Measurements from ENCODE around the gene RHEBL1. TPM values are rescaled to one million over a fixed set of nuclear protein-coding genes. Genes with fewer than 3 reads are reported as not detected.
A peak's percentile ranks its signal among the peaks of the same experiment; 100 is the strongest.

The RHEBL1 gene
- total RNA-seq, 1 experiment from 2014 or later, result 2.9 TPM

DNA sequence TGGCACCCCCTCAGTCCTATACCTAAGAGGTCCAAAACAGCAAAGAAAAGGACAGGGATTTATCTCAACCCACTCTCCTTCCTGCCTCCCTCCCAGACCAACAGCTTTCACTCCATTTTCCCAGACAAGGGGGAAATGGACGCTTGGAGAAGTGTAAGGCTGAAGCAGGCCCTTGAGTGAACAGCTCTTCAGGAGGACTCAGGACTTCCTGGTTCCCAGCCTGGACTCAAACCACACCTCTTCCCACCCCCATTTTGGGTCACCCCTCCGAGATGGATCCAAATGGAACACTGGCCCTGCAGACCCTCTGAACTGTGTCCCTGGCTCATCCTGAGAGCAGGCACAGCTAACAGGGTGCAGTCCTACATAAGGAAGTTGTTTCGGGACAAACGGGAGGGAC lies 11.9 kb downstream of the RHEBL1 start:
- H3K4me2 ChIP-seq, result peak overlapping the region; percentile 100
- peaks cover 57% of the 10 kb centered on the region for H4K20me1 ChIP-seq (ENCODE audit: insufficient read depth)
- intact Hi-C loops (cut with micrococcal nuclease; ENCODE audit: unreplicated experiment), result loop anchor here (5.0 kb wide), 1 partner anchor 41 kb away; the partner anchor contains the start of gene PRKAG1
- H3F3A ChIP-seq (ENCODE audit: insufficient read depth, low read depth), result no peaks in the 10 kb centered on the region; the same call in 1 of the 2 replicates
- TF ChIP-seq EZH2 (IDR thresholded peaks at IDR 0.05; ENCODE audit: low read depth), result no peak
- TF ChIP-seq, protein P1, sequence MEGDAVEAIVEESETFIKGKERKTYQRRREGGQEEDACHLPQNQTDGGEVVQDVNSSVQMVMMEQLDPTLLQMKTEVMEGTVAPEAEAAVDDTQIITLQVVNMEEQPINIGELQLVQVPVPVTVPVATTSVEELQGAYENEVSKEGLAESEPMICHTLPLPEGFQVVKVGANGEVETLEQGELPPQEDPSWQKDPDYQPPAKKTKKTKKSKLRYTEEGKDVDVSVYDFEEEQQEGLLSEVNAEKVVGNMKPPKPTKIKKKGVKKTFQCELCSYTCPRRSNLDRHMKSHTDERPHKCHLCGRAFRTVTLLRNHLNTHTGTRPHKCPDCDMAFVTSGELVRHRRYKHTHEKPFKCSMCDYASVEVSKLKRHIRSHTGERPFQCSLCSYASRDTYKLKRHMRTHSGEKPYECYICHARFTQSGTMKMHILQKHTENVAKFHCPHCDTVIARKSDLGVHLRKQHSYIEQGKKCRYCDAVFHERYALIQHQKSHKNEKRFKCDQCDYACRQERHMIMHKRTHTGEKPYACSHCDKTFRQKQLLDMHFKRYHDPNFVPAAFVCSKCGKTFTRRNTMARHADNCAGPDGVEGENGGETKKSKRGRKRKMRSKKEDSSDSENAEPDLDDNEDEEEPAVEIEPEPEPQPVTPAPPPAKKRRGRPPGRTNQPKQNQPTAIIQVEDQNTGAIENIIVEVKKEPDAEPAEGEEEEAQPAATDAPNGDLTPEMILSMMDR (conservative IDR thresholded peaks at IDR 0.05), result no peak
- no peaks in the 10 kb centered on the region for H3K27me3 ChIP-seq (ENCODE audit: insufficient read depth, low read depth)
- peaks cover 68% of the 10 kb centered on the region for H3K79me2 ChIP-seq (ENCODE audit: low read depth)
- H3K9me2 ChIP-seq (ENCODE audit: insufficient read depth), result no peaks in the 10 kb centered on the region
- ChIA-PET POLR2A (ENCODE audit: unreplicated experiment) (no interaction called here), CTCF (no interaction called here)
- peaks cover 10% of the 10 kb centered on the region; the same call in 1 of the 2 replicates for H3K36me3 ChIP-seq (ENCODE audit: low read depth)
- H3K4me3 ChIP-seq, result peak overlapping the region; percentile 87
- peaks cover 34% of the 10 kb centered on the region for H3K4me1 ChIP-seq (replicated peaks; ENCODE audit: insufficient read depth)
- no TSS peak for BruUV-seq (replicated peaks)
- H3K9me3 ChIP-seq (ENCODE audit: insufficient read depth, low read depth), result no peaks in the 10 kb centered on the region
- DNase-seq, result no peak
- H2AFZ ChIP-seq, result no peak overlapping the region
- H3K27ac ChIP-seq, result no peak overlapping the region

DNA sequence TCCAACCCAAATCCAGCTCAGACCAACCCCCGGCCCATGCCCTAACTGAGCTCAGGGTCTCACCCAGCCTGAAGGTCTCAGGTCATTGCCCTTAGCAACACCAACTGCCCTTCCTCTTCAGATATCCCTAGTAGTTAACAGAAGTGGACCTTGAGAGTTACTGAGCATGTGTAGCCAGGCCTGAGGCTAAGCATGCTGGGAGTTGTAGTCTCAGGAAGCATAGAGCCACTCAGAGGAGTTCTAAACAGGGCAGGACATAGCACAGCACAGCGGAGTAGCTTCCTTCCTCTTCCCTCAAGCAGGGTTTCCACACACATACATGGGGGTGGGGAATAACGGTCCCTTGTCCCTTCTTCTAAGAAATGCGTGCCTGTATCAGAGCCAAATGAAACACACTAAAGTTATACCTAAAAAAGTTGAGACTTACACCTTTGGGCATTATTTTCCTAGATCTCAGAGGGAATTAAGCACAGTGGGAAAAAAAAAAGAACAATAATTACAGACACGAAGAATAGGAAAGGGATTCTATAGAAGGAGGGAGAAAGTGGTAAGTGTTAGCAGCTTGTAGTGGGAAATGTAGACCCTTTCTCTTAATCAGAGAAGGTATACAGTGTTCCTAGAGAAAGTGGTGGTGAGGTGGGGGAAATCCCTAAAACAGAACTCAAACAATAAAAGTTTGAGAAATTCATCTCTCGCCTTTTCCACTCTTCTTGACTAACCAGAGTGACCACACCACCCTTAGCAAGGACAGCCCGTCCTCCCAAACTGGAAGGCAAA lies 13.6 kb downstream of the RHEBL1 start:
- CTCF ChIA-PET, result interaction anchor here (0.7 kb wide), 1 partner anchor 38 kb away, joined by 4 read pairs; the partner anchor contains the start of gene DHH

DNA sequence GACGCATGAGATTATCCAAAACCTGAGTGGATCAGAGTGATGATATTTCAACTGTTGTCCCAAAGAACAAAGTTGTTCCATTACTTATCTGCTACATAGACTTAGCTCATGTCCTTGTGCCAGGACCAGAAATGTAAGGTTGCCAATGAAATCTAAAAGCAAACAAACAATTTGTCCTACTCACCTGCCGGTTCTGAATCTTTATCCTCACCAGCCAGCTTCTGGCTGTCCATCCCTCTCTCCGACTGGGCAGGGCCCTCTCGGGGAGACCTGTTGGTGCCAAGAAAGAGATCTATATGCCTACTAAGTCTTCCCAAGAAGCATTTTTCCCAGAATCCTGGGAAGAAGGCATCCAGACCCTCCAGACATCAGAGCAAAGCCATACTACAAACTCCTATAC lies 14.7 kb downstream of the RHEBL1 start:
- POLR2A ChIA-PET (ENCODE audit: unreplicated experiment), result no interaction called here
- no peak overlapping the region for H3K4me3 ChIP-seq
- TF ChIP-seq EZH2 (IDR thresholded peaks at IDR 0.05; ENCODE audit: low read depth), result no peak
- TF ChIP-seq, protein P1 (conservative IDR thresholded peaks at IDR 0.05), result no peak
- H3K79me2 ChIP-seq (ENCODE audit: low read depth), result peaks cover 58% of the 10 kb centered on the region
- no peaks in the 10 kb centered on the region for H3K9me3 ChIP-seq (ENCODE audit: insufficient read depth, low read depth)
- CTCF ChIA-PET, result no interaction called here
- H3K27me3 ChIP-seq (ENCODE audit: insufficient read depth, low read depth), result no peaks in the 10 kb centered on the region
- H4K20me1 ChIP-seq (ENCODE audit: insufficient read depth), result peaks cover 62% of the 10 kb centered on the region
- H3F3A ChIP-seq (ENCODE audit: insufficient read depth, low read depth), result no peaks in the 10 kb centered on the region
- DNase-seq, result no peak
- no peaks in the 10 kb centered on the region for H3K9me2 ChIP-seq (ENCODE audit: insufficient read depth)
- H3K4me1 ChIP-seq (replicated peaks; ENCODE audit: insufficient read depth), result peaks cover 26% of the 10 kb centered on the region
- H3K36me3 ChIP-seq (ENCODE audit: low read depth), result peaks cover 10% of the 10 kb centered on the region; the same call in 1 of the 2 replicates
- BruUV-seq (replicated peaks), result no TSS peak
- intact Hi-C loops (cut with micrococcal nuclease; ENCODE audit: unreplicated experiment), result loop anchor here (5.0 kb wide), 1 partner anchor 38 kb away; the partner anchor contains the start of gene PRKAG1
- H3K4me2 ChIP-seq, result no peak overlapping the region
- no peak overlapping the region for H2AFZ ChIP-seq
- H3K27ac ChIP-seq, result no peak overlapping the region

More for the DNA sequence above, 13.6 kb downstream of the RHEBL1 start:
- H3K9me2 ChIP-seq (ENCODE audit: insufficient read depth), result no peaks in the 10 kb centered on the region
- H2AFZ ChIP-seq, result no peak overlapping the region
- H3K4me1 ChIP-seq (replicated peaks; ENCODE audit: insufficient read depth), result peaks cover 26% of the 10 kb centered on the region
- no peak overlapping the region for H3K27ac ChIP-seq
- DNase-seq, result no peak
- H3K4me2 ChIP-seq, result peak overlapping the region; percentile 100; the same call in 1 of the 2 replicates
- BruUV-seq (replicated peaks), result no TSS peak
- no peak for TF ChIP-seq EZH2 (IDR thresholded peaks at IDR 0.05; ENCODE audit: low read depth)
- TF ChIP-seq, protein P1 (conservative IDR thresholded peaks at IDR 0.05), result no peak
- peaks cover 10% of the 10 kb centered on the region; the same call in 1 of the 2 replicates for H3K36me3 ChIP-seq (ENCODE audit: low read depth)
- no peaks in the 10 kb centered on the region for H3K9me3 ChIP-seq (ENCODE audit: insufficient read depth, low read depth)
- intact Hi-C loops (cut with micrococcal nuclease; ENCODE audit: unreplicated experiment), result loop anchor here (5.0 kb wide), 1 partner anchor 39 kb away; the partner anchor contains the start of gene PRKAG1
- no peaks in the 10 kb centered on the region for H3F3A ChIP-seq (ENCODE audit: insufficient read depth, low read depth)
- H3K79me2 ChIP-seq (ENCODE audit: low read depth), result peaks cover 64% of the 10 kb centered on the region
- H3K4me3 ChIP-seq, result no peak overlapping the region
- POLR2A ChIA-PET (ENCODE audit: unreplicated experiment), result no interaction called here
- no peaks in the 10 kb centered on the region for H3K27me3 ChIP-seq (ENCODE audit: insufficient read depth, low read depth)
- peaks cover 57% of the 10 kb centered on the region for H4K20me1 ChIP-seq (ENCODE audit: insufficient read depth)
